GM10248 (cell line): ENCODE results near the gene PLIN1.
"Not testable (repeated sequence)": the region's sequence is repeated elsewhere in the genome, so short reads cannot be mapped to it uniquely, and the experiment has no call there.

Source experiments
- CTCF ChIA-PET: fragments of 300-600 bp; sonication (Branson Sonifier 250); formaldehyde crosslinking; extraction: SDS; loops from one replicate; lab custom pipeline; 2021; ENCODE audit warnings: antibody characterized with exemption; lab: Yijun Ruan, JAX
- POLR2A ChIA-PET: fragments of 350-650 bp; sonication (Branson Sonifier 250); formaldehyde crosslinking; extraction: SDS; loops from one replicate; lab custom pipeline; 2020; ENCODE audit warnings: antibody characterized with exemption; lab: Yijun Ruan, JAX
- DNase-seq: peaks from one replicate; pipeline ENCODE4 v3.0.0; 2012; ENCODE audit errors: extremely low spot score
- CTCF ChIP-seq: IDR thresholded peaks from 2 replicates; pipeline ENCODE4 v1.5.1; 2012; ENCODE audit warnings: mild to moderate bottlenecking, low read depth; ENCODE audit errors: extremely low read depth, missing control alignments, control extremely low read depth

The PLIN1 gene

DNA sequence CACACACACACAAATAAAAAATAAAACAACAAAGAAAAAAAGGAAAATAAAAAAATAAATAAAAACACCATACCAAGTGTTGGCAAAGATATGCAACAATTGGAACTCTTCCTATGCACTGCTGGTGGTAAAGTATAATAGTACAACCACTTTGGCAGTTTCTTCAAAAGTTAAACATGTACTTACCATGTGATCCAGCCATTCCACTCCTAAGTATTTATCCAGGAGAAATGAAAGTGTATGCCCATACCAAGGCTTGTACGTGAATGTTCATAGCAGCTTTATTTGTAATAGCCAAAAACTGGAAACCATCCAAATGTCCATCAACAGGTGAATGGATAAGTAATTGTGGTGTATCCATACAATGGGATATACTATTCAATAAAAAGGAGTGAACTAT lies 28.4 kb upstream of the PLIN1 start:
- ChIA-PET CTCF (interaction anchor here (1.1 kb wide), 1 partner anchor 26 kb away, joined by 3 read pairs; no protein-coding TSS in a partner anchor), POLR2A (no interaction called here)
- TF ChIP-seq CTCF: no peak
- DNase-seq: no peak

DNA sequence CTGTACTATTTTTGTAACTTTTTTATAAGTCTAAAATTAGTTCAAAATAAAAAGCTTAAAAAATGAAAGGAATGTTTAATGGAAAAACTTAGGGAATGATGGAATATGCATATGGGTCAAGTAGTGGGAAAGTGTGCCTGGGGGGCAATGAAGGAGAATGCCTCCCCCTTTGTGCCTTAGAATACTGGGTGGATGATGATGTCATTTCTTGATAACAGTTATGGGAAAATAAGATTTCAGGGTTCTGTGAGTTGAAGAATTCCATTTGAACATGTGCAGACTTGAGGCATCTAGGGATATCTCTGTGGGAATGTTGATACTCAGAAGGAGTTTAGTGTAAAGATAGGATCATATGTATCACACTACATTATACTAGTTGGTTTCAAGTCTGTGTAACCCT lies 25.2 kb upstream of the PLIN1 start:
- DNase-seq: no peak
- ChIA-PET CTCF (interaction anchor here (1.9 kb wide), 1 partner anchor 14 kb away, joined by 5 read pairs; no protein-coding TSS in a partner anchor), POLR2A (no interaction called here)
- TF ChIP-seq CTCF: no peak

GRCh38 chr15:89695198-89695597 lies 16.0 kb upstream of the PLIN1 start:
- no peak for TF ChIP-seq CTCF
- POLR2A ChIA-PET: no interaction called here
- no peak for DNase-seq
- CTCF ChIA-PET: interaction anchor here (1.5 kb wide), 1 partner anchor 10 kb away, joined by 3 read pairs; no protein-coding TSS in a partner anchor

DNA sequence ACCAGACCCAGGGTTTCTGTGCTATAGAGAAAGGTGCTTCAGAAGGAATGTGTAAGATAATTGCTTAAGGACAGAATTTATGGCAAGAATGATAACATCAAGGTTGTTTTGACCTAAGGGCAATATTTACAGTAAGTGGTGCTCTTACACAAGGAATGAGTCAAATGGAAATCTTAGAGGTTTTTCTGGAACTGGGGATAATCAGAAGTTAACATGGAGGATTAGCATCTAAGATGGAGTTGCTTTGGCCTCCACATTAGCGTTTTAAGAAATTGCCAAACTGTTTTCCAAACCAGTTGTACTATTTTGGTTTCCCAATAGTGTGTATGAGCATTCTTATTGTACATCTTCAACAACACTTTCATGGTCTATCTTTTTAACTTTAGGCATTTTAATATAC lies 14.5 kb upstream of the PLIN1 start:
- ChIA-PET POLR2A (no interaction called here), CTCF (no interaction called here)
- no peak for TF ChIP-seq CTCF
- no peak for DNase-seq

- POLR2A ChIA-PET: no interaction called here
- no peak for TF ChIP-seq CTCF
- CTCF ChIA-PET: interaction anchor here (1.5 kb wide), 1 partner anchor 39 kb away, joined by 3 read pairs; no protein-coding TSS in a partner anchor
Observed at GRCh38 chr15:89693091-89693490, 13.9 kb upstream of the PLIN1 start.

DNA sequence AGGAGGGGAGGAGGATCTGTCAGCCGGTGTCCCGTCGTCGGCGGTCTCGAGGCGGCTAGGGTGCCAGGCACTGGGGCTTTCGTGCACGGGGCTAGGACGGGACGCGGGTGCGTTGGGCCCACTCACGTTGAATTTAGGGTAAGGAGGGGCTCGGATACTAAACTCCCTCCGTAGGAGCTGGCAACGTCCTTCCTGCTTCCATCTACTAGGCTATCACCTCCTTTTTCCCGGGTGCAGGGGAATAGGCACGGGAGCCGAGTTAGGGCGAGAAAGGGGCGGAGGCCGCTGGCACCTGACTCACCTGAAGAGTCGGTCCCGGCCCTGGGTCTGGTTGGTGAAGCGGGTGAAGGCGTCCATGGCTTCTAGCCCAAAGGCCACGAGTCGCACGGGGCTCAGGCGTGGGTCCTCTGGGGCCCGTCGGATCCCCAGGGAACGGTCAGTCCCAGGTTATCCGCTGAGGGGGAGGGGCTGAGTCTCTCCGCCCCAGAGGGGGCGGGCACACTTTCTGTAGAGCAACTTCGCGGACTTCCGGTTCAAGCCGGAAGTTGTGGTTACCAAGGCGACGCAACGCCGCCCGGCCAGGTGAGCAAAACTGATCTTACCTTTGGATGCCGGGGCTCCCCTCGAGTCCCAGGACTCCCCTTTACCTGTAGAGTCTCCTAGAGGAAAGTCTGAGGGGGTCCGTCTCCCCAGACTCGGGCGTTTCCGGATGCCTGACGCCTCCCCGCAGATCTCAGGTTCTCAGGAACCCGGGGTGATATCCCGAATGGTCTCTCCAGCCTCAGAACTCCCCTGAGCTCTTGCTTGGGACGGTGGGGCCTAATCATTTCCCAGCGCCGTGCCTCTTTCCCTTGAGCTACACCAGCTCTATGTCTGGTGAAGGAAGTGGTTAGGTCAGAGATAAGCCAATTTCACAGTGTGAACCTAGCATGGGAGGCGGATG lies 11.4 kb upstream of the PLIN1 start, which contains the start of the genes PEX11A and WDR93:
TSS of gene PEX11A (minus strand) at position 479 of the 943 bp plus-strand sequence. CDS start at position 357, 122 bp downstream.
TSS of gene WDR93 (plus strand) at position 536 of the 943 bp plus-strand sequence. CDS start 10,936 bp downstream, outside the sequence.
- POLR2A ChIA-PET: no interaction called here
- CTCF ChIA-PET: no interaction called here
- DNase-seq: peak; percentile 92
- TF ChIP-seq CTCF: no peak

More at GRCh38 chr15:89693091-89693490, 13.9 kb upstream of the PLIN1 start:
- no peak for DNase-seq

GRCh38 chr15:89689930-89690275 lies 10.7 kb upstream of the PLIN1 start:
- CTCF ChIA-PET: interaction anchor here (1.0 kb wide), 1 partner anchor 42 kb away, joined by 3 read pairs; no protein-coding TSS in a partner anchor
- POLR2A ChIA-PET, DNase-seq: not testable (repeated sequence)
